HepG2 (cell line): ENCODE data around the gene CDC14A. TPM values are rescaled to one million over a fixed set of nuclear protein-coding genes. Genes with fewer than 3 reads are reported as not detected.

Experiments
- ARNTL ChIP-seq: sonication (generic); formaldehyde crosslinking; IDR thresholded peaks from 2 replicates; pipeline ENCODE4 v1.4.0; 2020; ENCODE audit warnings: mild to moderate bottlenecking, missing genetic modification reagents
- GFI1 ChIP-seq: sonication (generic); formaldehyde crosslinking; IDR thresholded peaks from 2 replicates; pipeline ENCODE4 v1.5.0; 2020; ENCODE audit warnings: missing genetic modification reagents, mild to moderate bottlenecking, borderline replicate concordance
- IRF2 ChIP-seq: IDR thresholded peaks from 2 replicates; pipeline ENCODE4 v1.6.1; 2018; ENCODE audit warnings: missing genetic modification reagents, missing compliant biosample characterization
- KDM1A ChIP-seq: IDR thresholded peaks from 2 replicates; pipeline ENCODE4 v1.6.1; 2016; ENCODE audit warnings: missing compliant biosample characterization
- NFYB ChIP-seq: sonication (generic); formaldehyde crosslinking; IDR thresholded peaks from 2 replicates; pipeline ENCODE4 v1.4.0; 2020; ENCODE audit warnings: missing genetic modification reagents
- PRMT3 ChIP-seq: sonication (generic); formaldehyde crosslinking; IDR thresholded peaks from 2 replicates; pipeline ENCODE4 v1.8.1; 2022; ENCODE audit warnings: low read depth, mild to moderate bottlenecking, moderate library complexity, missing genetic modification reagents, borderline replicate concordance
- REPIN1 ChIP-seq: sonication (generic); formaldehyde crosslinking; IDR thresholded peaks from 2 replicates; pipeline ENCODE4 v1.8.0; 2022; ENCODE audit warnings: missing genetic modification reagents, low read depth, mild to moderate bottlenecking, borderline replicate concordance
- RFX3 ChIP-seq: IDR thresholded peaks from 2 replicates; pipeline ENCODE4 v1.6.1; 2016; ENCODE audit warnings: missing biosample characterization, missing genetic modification reagents
- SRF ChIP-seq: IDR thresholded peaks from 2 replicates; pipeline ENCODE4 v1.6.1; 2011; ENCODE audit warnings: mild to moderate bottlenecking, low read depth, low read length, moderate library complexity
- ZNF230 ChIP-seq: sonication (generic); formaldehyde crosslinking; IDR thresholded peaks from 2 replicates; pipeline ENCODE4 v1.4.0; 2020; ENCODE audit warnings: mild to moderate bottlenecking, missing genetic modification reagents
- ZNF253 ChIP-seq: sonication (generic); formaldehyde crosslinking; IDR thresholded peaks from 2 replicates; pipeline ENCODE4 v1.8.0; 2022; ENCODE audit warnings: mild to moderate bottlenecking, missing genetic modification reagents, borderline replicate concordance
- ZNF317 ChIP-seq: sonication (generic); formaldehyde crosslinking; IDR thresholded peaks from 2 replicates; pipeline ENCODE4 v1.5.0; 2020; ENCODE audit warnings: mild to moderate bottlenecking, missing genetic modification reagents
- ZNF557 ChIP-seq: sonication (generic); formaldehyde crosslinking; IDR thresholded peaks from 2 replicates; pipeline ENCODE4 v1.4.0; 2020; ENCODE audit warnings: missing genetic modification reagents
- polyA plus RNA-seq, 8 experiments: library from polyadenylated mRNA; depleted of rRNA in 3 of 8; stranded (reverse) in 7 of 8; unstranded in 1 of 8; fragments of >200 nt; fragmentation: Illumina TruSeq in 4 of 8; extraction: Trizol in 4 of 8; gene quantifications; 2 replicates each; pipeline versions ENCODE4 v1.2.1 to v1.2.3, GENCODE V29; 2011 to 2016; ENCODE audit warnings: low read depth in 4 of 8, missing spikeins in 1 of 8, mixed read lengths in 1 of 8; ENCODE audit not compliant: insufficient read depth in 1 of 8
- total RNA-seq, 5 experiments: library from RNA; depleted of rRNA; stranded (reverse); fragments of >200 nt; fragmentation: Illumina TruSeq; extraction: Trizol; gene quantifications; 2 replicates each; pipeline ENCODE4 v1.2.3, GENCODE V29; 2016; ENCODE audit warnings: low read depth in 1 of 5
- TF ChIP-seq, protein P1 (sequence below): sonication (generic); formaldehyde crosslinking; IDR thresholded peaks from 2 replicates; pipeline ENCODE4 v1.5.0; 2020; ENCODE audit warnings: mild to moderate bottlenecking, missing genetic modification reagents, borderline replicate concordance
- TF ChIP-seq, protein P2 (sequence below): sonication (generic); formaldehyde crosslinking; IDR thresholded peaks from 2 replicates; pipeline ENCODE4 v1.4.0; 2020; ENCODE audit warnings: missing genetic modification reagents
- TF ChIP-seq, protein P3 (sequence below): IDR thresholded peaks from 2 replicates; pipeline ENCODE4 v1.6.1; 2016; ENCODE audit warnings: missing compliant biosample characterization, missing genetic modification reagents, borderline replicate concordance

CDC14A gene
- total and polyA plus RNA-seq, 2 of the 13 experiments (the other 11 are each of a cell fraction or from before 2014, with no cell fraction given) = 2.8 to 4.9 TPM

DNA sequence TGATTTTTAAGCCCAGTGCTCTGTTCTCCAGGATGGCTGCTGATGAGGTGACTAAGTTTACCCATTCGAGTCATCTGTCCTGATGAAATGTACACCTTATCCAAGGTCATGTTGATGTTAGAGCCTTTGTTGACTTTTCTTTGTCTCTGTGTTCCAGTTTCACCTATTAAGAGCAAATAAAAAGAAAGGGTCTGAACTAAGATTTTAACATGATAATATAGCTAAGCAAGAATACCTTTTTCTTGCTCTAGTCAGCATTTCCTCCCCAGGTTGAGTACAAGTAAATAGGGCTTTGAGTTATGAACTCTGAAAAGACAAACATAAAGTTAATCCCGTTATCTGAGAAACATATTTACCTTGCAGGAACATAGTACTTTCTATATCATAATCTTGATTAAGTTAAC, 133.6 kb downstream of the CDC14A start (continued):
- TF ChIP-seq, protein P1, sequence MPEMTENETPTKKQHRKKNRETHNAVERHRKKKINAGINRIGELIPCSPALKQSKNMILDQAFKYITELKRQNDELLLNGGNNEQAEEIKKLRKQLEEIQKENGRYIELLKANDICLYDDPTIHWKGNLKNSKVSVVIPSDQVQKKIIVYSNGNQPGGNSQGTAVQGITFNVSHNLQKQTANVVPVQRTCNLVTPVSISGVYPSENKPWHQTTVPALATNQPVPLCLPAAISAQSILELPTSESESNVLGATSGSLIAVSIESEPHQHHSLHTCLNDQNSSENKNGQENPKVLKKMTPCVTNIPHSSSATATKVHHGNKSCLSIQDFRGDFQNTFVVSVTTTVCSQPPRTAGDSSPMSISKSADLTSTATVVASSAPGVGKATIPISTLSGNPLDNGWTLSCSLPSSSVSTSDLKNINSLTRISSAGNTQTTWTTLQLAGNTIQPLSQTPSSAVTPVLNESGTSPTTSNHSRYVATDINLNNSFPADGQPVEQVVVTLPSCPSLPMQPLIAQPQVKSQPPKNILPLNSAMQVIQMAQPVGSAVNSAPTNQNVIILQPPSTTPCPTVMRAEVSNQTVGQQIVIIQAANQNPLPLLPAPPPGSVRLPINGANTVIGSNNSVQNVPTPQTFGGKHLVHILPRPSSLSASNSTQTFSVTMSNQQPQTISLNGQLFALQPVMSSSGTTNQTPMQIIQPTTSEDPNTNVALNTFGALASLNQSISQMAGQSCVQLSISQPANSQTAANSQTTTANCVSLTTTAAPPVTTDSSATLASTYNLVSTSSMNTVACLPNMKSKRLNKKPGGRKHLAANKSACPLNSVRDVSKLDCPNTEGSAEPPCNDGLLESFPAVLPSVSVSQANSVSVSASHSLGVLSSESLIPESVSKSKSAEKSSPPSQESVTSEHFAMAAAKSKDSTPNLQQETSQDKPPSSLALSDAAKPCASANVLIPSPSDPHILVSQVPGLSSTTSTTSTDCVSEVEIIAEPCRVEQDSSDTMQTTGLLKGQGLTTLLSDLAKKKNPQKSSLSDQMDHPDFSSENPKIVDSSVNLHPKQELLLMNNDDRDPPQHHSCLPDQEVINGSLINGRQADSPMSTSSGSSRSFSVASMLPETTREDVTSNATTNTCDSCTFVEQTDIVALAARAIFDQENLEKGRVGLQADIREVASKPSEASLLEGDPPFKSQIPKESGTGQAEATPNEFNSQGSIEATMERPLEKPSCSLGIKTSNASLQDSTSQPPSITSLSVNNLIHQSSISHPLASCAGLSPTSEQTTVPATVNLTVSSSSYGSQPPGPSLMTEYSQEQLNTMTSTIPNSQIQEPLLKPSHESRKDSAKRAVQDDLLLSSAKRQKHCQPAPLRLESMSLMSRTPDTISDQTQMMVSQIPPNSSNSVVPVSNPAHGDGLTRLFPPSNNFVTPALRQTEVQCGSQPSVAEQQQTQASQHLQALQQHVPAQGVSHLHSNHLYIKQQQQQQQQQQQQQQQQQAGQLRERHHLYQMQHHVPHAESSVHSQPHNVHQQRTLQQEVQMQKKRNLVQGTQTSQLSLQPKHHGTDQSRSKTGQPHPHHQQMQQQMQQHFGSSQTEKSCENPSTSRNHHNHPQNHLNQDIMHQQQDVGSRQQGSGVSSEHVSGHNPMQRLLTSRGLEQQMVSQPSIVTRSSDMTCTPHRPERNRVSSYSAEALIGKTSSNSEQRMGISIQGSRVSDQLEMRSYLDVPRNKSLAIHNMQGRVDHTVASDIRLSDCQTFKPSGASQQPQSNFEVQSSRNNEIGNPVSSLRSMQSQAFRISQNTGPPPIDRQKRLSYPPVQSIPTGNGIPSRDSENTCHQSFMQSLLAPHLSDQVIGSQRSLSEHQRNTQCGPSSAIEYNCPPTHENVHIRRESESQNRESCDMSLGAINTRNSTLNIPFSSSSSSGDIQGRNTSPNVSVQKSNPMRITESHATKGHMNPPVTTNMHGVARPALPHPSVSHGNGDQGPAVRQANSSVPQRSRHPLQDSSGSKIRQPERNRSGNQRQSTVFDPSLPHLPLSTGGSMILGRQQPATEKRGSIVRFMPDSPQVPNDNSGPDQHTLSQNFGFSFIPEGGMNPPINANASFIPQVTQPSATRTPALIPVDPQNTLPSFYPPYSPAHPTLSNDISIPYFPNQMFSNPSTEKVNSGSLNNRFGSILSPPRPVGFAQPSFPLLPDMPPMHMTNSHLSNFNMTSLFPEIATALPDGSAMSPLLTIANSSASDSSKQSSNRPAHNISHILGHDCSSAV (CRISPR knock-in tag) = no peak
- peak; percentile 61; the same call in 1 of the 2 replicates for TF ChIP-seq ZNF317
- TF ChIP-seq IRF2 (CRISPR knock-in tag) = peak; percentile 60
- no peak for TF ChIP-seq SRF
- TF ChIP-seq REPIN1 (CRISPR knock-in tag) = 0 out of 2 replicates have a peak, but pooled peaks have one; percentile 6
- TF ChIP-seq KDM1A (CRISPR knock-in tag) = 0 out of 2 replicates have a peak, but pooled peaks have one; percentile 33
- no peak for TF ChIP-seq RFX3 (CRISPR knock-in tag)
- TF ChIP-seq ZNF557 = 0 out of 2 replicates have a peak, but pooled peaks have one; percentile 42
- peak; percentile 41; the same call in 1 of the 2 replicates for TF ChIP-seq ARNTL (CRISPR knock-in tag)
- no peak for TF ChIP-seq PRMT3
- TF ChIP-seq ZNF230 (CRISPR knock-in tag) = no peak
- TF ChIP-seq, protein P2, sequence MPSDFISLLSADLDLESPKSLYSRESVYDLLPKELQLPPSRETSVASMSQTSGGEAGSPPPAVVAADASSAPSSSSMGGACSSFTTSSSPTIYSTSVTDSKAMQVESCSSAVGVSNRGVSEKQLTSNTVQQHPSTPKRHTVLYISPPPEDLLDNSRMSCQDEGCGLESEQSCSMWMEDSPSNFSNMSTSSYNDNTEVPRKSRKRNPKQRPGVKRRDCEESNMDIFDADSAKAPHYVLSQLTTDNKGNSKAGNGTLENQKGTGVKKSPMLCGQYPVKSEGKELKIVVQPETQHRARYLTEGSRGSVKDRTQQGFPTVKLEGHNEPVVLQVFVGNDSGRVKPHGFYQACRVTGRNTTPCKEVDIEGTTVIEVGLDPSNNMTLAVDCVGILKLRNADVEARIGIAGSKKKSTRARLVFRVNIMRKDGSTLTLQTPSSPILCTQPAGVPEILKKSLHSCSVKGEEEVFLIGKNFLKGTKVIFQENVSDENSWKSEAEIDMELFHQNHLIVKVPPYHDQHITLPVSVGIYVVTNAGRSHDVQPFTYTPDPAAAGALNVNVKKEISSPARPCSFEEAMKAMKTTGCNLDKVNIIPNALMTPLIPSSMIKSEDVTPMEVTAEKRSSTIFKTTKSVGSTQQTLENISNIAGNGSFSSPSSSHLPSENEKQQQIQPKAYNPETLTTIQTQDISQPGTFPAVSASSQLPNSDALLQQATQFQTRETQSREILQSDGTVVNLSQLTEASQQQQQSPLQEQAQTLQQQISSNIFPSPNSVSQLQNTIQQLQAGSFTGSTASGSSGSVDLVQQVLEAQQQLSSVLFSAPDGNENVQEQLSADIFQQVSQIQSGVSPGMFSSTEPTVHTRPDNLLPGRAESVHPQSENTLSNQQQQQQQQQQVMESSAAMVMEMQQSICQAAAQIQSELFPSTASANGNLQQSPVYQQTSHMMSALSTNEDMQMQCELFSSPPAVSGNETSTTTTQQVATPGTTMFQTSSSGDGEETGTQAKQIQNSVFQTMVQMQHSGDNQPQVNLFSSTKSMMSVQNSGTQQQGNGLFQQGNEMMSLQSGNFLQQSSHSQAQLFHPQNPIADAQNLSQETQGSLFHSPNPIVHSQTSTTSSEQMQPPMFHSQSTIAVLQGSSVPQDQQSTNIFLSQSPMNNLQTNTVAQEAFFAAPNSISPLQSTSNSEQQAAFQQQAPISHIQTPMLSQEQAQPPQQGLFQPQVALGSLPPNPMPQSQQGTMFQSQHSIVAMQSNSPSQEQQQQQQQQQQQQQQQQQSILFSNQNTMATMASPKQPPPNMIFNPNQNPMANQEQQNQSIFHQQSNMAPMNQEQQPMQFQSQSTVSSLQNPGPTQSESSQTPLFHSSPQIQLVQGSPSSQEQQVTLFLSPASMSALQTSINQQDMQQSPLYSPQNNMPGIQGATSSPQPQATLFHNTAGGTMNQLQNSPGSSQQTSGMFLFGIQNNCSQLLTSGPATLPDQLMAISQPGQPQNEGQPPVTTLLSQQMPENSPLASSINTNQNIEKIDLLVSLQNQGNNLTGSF (CRISPR knock-in tag) = no peak
- TF ChIP-seq, protein P3, sequence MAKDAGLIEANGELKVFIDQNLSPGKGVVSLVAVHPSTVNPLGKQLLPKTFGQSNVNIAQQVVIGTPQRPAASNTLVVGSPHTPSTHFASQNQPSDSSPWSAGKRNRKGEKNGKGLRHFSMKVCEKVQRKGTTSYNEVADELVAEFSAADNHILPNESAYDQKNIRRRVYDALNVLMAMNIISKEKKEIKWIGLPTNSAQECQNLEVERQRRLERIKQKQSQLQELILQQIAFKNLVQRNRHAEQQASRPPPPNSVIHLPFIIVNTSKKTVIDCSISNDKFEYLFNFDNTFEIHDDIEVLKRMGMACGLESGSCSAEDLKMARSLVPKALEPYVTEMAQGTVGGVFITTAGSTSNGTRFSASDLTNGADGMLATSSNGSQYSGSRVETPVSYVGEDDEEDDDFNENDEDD (CRISPR knock-in tag) = no peak
- TF ChIP-seq GFI1 (CRISPR knock-in tag) = peak; percentile 70; the same call in 1 of the 2 replicates
- TF ChIP-seq NFYB = no peak
- TF ChIP-seq ZNF253 (CRISPR knock-in tag) = no peak
